NCI-H2107 treated with DMSO at 0.1 percent for 48 hours (cell line): ENCODE data around the gene MYO5A.
A peak's percentile ranks its signal among the peaks of the same experiment; 100 is the strongest.

ENCODE experiments used
- DNase-seq: peaks from one replicate; lab custom pipeline; 2025; ENCODE audit not compliant: unreplicated experiment; lab: John Stamatoyannopoulos, UW

MYO5A gene

DNA sequence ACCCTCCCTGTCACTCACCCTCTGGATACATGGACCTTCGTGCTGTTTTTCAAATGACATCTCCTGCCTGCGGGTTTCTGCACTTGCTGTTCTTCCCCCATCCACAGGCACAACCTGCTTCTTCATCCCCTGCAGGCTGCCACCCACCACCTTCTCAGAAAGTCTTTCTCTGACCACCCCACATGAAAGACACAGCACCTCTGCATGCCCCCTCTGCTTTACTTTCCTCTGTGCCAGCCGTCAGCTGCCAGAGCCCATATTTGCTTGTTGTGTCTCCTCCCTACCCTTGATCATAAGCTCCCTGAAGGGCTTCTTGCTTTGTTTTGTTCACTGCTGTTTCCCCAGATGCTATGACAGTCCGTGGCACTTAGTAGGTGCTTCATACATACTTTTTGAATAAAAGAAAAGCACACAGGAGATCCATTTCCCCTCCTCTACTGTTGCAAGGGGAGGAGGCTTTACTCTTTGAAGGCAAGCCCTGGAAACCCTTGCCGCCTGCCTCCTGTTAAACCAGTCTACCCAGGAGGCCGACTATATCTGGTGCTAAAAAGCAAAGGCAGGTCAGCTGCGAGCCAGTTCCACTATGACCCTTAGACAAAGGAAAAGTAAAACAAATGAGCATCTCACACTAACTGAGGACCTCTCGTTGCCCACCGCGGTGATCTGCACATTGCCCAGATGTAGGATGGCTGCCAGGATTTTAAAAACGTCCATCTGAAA, 265.0 kb downstream of the MYO5A start:
- no peak for DNase-seq

- no peak for DNase-seq
These were observed 266.3 kb downstream of the MYO5A start for GRCh38 chr15:52262364-52262763.

DNA sequence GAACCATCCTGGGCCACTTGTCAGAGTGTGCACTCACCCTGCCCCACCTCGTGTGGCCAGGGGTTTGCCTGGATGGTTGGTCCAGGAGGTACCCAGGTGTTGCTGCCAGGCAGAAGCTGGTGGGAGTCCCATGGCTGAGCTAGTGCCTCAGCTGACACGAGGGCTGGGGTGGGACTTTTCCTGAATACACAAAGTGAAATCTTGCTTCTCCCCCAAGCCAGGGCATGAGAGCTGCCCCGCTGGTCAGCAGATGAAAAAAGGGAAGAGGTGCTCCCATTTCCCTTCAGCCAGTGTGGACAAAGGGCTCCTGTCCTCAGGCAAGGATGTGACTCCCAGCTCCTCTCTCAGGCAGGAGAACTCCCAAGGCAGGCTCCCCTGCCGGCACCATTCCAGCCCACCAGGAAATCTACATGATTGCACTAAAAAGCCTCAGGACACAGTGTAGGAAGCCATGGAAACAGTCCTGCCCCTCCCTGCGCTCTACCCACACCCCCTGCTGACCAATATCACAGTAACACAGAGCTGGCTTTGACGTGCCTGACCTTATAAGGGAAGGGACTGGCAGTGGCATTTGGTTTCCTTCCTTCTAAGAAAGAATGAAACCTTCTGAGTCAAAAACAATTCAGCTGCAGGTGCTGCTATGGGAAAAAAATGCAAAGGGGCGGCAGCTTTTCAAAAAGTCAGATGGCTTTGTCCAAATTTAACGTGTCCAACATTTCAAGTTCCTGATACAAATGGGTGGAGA, 267.0 kb downstream of the MYO5A start:
- DNase-seq, result no peak

- no peak for DNase-seq
These were observed 267.7 kb downstream of the MYO5A start for GRCh38 chr15:52261026-52261425.

DNA sequence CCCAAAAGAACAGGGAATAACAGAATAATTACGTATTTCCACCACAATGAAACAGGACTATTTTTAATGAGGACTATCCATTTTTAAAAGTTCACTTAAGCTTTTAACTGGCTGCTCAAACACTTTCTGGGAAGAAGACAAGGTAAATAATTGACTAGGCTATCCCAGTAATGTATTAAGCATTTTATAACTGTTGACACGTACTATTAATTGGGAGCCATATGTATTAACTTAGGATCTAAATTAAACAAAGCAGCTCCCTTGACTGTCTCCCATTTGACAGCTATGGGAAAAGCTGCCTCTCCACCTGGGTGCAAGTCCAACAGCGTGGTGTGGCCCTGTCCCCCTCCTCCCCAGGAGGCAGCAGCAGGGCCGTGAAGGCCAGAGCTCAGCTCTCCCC, 269.2 kb downstream of the MYO5A start:
- DNase-seq, result no peak

DNA sequence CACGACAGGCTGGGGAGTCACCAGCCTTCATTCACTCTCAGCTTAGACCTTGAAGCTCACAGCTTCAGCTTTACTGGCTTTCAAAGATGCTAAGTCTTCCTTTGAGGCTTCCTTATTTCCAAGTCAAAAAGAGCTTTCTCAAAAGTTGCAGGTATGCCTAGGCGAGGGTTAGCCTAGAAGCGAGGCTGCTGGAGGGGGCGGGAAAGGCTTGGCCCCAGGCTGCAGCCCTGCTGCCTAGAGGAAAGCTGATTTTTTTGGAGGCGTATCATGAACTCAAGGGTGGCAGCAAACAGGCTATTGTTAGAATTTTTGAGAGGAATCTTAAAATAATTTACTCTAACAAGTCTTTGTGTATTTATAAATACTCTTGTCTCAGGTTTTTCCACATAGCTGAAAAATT, 270.2 kb downstream of the MYO5A start:
- no peak for DNase-seq

- DNase-seq, result peak; percentile 64
These were observed 271.0 kb downstream of the MYO5A start for GRCh38 chr15:52257734-52258062.
